GM12892 (cell line): Measurements from ENCODE around the gene ZNHIT1.

Experiments
- POLR2A ChIP-seq: IDR thresholded peaks from 2 replicates; pipeline ENCODE4 v1.6.1; 2011; ENCODE audit warnings: low read depth, low read length, control low read depth
- POLR2AphosphoS5 ChIP-seq: IDR thresholded peaks from 2 replicates; pipeline ENCODE4 v1.6.1; 2011; ENCODE audit warnings: low read depth, low read length, control low read depth
- TAF1 ChIP-seq: IDR thresholded peaks from 2 replicates; pipeline ENCODE4 v1.6.1; 2011; ENCODE audit warnings: low read depth, mild to moderate bottlenecking, control low read depth, low read length, borderline replicate concordance

DNA sequence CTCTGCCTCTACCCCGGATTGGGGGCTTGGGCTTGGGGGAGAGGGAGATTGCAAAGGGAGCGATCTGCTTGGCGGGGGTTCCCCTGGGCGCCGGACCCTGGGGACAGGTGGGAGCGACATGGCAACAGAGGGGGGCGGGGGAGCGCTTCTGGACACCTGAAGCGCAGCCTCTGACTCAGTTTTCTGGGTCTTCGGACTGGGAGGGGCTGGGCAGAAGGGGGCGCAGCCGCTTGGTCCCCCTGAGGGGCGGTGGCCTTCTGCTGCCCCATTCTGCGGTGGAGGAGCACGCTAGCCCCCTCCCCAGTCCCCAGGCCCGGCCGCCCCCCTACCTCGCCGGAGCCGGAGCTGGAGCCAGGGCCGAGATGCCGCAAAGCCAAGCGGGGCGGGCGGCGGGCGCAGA lies 38.3 kb upstream of the ZNHIT1 start:
- TF ChIP-seq POLR2A (no peak), POLR2AphosphoS5 (no peak), TAF1 (no peak)
